BE2C (cell line): ENCODE results near the gene MAP2.

ENCODE experiments used
- DNase-seq: peaks from one replicate; pipeline ENCODE4 v3.0.0-alpha.2; 2020
- H3K27me3 ChIP-seq: fragments of 250-450 bp; sonication (Bioruptor Pico); 2 replicates; pipeline ENCODE4 v1.5.1; 2020; ENCODE audit warnings: mild to moderate bottlenecking
- H3K36me3 ChIP-seq: fragments of 250-450 bp; sonication (Bioruptor Pico); 2 replicates; pipeline ENCODE4 v1.5.1; 2020; ENCODE audit warnings: mild to moderate bottlenecking
- H3K4me1 ChIP-seq: fragments of 250-450 bp; sonication (Bioruptor Pico); 2 replicates; pipeline ENCODE4 v1.5.1; 2020
- H3K4me3 ChIP-seq: 2 replicates; pipeline ENCODE4 v1.5.1; 2011; ENCODE audit warnings: low read depth, low read length
- H3K9me3 ChIP-seq: fragments of 250-450 bp; sonication (Bioruptor Pico); 2 replicates; pipeline ENCODE4 v1.5.1; 2020
- TF ChIP-seq, protein P1 (sequence below): IDR thresholded peaks from 2 replicates; pipeline ENCODE4 v1.5.1; 2012; ENCODE audit warnings: mild to moderate bottlenecking, low read depth, low read length

MAP2 gene

DNA sequence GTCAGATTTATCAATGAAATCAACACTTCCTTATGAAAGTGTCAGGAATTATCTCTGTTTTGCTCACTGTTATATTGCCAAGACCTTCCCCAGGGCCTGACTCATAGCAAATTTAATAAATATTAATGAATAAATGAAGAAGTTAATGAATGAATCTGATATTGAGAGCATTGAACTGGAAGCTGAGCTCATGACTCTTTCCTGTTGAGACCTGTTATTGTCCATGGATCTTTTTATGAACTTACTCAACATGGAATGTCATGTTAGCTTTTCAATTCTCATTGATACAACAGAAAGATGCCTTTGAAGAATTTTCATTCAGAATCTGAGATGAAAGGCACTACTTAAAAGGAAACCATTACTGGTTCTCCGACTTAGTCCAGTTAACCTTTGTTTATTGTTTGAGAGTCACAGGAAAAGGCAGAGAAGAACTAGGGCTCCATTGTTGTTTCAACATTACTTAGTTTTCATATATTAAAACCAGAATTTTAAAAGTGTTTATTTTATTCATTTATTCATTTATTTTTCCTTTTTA, 257.4 kb downstream of the MAP2 start:
- no peaks in the 10 kb centered on the region for H3K9me3 ChIP-seq
- peaks cover 67% of the 10 kb centered on the region for H3K36me3 ChIP-seq
- peaks cover 3% of the 10 kb centered on the region; the same call in 1 of the 2 replicates for H3K4me1 ChIP-seq
- no peak for DNase-seq
- no peaks in the 10 kb centered on the region for H3K27me3 ChIP-seq
- no peak overlapping the region for H3K4me3 ChIP-seq
- TF ChIP-seq, protein P1, sequence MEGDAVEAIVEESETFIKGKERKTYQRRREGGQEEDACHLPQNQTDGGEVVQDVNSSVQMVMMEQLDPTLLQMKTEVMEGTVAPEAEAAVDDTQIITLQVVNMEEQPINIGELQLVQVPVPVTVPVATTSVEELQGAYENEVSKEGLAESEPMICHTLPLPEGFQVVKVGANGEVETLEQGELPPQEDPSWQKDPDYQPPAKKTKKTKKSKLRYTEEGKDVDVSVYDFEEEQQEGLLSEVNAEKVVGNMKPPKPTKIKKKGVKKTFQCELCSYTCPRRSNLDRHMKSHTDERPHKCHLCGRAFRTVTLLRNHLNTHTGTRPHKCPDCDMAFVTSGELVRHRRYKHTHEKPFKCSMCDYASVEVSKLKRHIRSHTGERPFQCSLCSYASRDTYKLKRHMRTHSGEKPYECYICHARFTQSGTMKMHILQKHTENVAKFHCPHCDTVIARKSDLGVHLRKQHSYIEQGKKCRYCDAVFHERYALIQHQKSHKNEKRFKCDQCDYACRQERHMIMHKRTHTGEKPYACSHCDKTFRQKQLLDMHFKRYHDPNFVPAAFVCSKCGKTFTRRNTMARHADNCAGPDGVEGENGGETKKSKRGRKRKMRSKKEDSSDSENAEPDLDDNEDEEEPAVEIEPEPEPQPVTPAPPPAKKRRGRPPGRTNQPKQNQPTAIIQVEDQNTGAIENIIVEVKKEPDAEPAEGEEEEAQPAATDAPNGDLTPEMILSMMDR = no peak

- Histone ChIP-seq H3K27me3 (no peaks in the 10 kb centered on the region), H3K4me3 (no peak overlapping the region), H3K9me3 (no peaks in the 10 kb centered on the region), H3K36me3 (peaks cover 73% of the 10 kb centered on the region), H3K4me1 (peaks cover 3% of the 10 kb centered on the region; the same call in 1 of the 2 replicates)
- TF ChIP-seq, protein P1 = no peak
- no peak for DNase-seq
Measured at GRCh38 chr2:209682646-209683045, 258.8 kb downstream of the MAP2 start.

- no peaks in the 10 kb centered on the region for H3K9me3 ChIP-seq
- H3K4me3 ChIP-seq = no peak overlapping the region
- TF ChIP-seq, protein P1 = no peak
- peaks cover 3% of the 10 kb centered on the region; the same call in 1 of the 2 replicates for H3K4me1 ChIP-seq
- peaks cover 64% of the 10 kb centered on the region for H3K36me3 ChIP-seq
- no peak for DNase-seq
- no peaks in the 10 kb centered on the region for H3K27me3 ChIP-seq
Measured at GRCh38 chr2:209685340-209685739, 261.5 kb downstream of the MAP2 start.

DNA sequence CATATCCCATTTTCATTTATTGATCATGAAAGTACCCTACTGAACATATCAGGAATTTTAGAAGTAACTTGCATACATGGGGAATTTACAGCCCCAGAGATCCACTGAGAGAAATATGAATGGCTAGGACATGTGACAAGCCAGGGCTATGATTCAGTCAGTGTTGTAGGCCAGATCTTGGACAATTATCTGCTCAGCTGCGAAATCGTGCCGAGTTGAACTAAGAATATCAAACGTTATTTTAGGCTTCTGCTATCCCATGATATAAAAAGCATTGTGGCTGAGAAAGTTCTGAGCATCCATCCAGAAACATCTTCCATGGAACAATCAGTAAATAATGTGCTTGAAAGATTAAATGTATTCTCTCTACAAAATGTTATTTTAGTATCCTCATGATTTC, 262.1 kb downstream of the MAP2 start:
- Histone ChIP-seq H3K9me3 (no peaks in the 10 kb centered on the region), H3K27me3 (no peaks in the 10 kb centered on the region), H3K4me3 (no peak overlapping the region), H3K4me1 (peaks cover 3% of the 10 kb centered on the region; the same call in 1 of the 2 replicates), H3K36me3 (peaks cover 65% of the 10 kb centered on the region)
- no peak for DNase-seq
- TF ChIP-seq, protein P1 = no peak

- H3K27me3 ChIP-seq = no peaks in the 10 kb centered on the region
- no peak for DNase-seq
- H3K9me3 ChIP-seq = no peaks in the 10 kb centered on the region
- peaks cover 3% of the 10 kb centered on the region; the same call in 1 of the 2 replicates for H3K4me1 ChIP-seq
- TF ChIP-seq, protein P1 = no peak
- no peak overlapping the region for H3K4me3 ChIP-seq
- peaks cover 63% of the 10 kb centered on the region for H3K36me3 ChIP-seq
Measured at GRCh38 chr2:209686448-209686847, 262.6 kb downstream of the MAP2 start.

GRCh38 chr2:209687323-209687969, 263.6 kb downstream of the MAP2 start:
- H3K9me3 ChIP-seq = no peaks in the 10 kb centered on the region
- DNase-seq = no peak
- TF ChIP-seq, protein P1 = no peak

More at GRCh38 chr2:209687323-209687969, 263.6 kb downstream of the MAP2 start:
- Histone ChIP-seq H3K4me3 (no peak overlapping the region), H3K36me3 (peaks cover 62% of the 10 kb centered on the region), H3K4me1 (peaks cover 3% of the 10 kb centered on the region; the same call in 1 of the 2 replicates), H3K27me3 (no peaks in the 10 kb centered on the region)
